SK-N-SH treated with all-trans-retinoic acid at 6 μM for 48 hours (cell line): ENCODE results near the gene UBA52.

Experiments used
- ATAC-seq: fragments of 200-7000 bp; cut with Tn5 transposase; 3 replicates; pipeline ENCODE4 v1.9.1; 2020; ENCODE audit warnings: mild to moderate bottlenecking, moderate library complexity
- ARNTL ChIP-seq: fragments of 450-650 bp; formaldehyde crosslinking; IDR thresholded peaks from 2 replicates; pipeline ENCODE4 v1.5.0; 2020; ENCODE audit warnings: low read depth, mild to moderate bottlenecking, moderate library complexity, borderline replicate concordance
- BACH2 ChIP-seq: fragments of 250-450 bp; sonication (Bioruptor Pico); IDR thresholded peaks from 2 replicates; pipeline ENCODE4 v1.9.0; 2021; ENCODE audit warnings: mild to moderate bottlenecking, borderline replicate concordance
- CSDC2 ChIP-seq: fragments of 250-450 bp; sonication (Bioruptor Pico); IDR thresholded peaks from 2 replicates; pipeline ENCODE4 v1.5.0; 2020; ENCODE audit warnings: mild to moderate bottlenecking, moderate library complexity
- GLIS3 ChIP-seq: fragments of 250-450 bp; sonication (Bioruptor Pico); IDR thresholded peaks from 2 replicates; pipeline ENCODE4 v1.5.0; 2020; ENCODE audit warnings: mild to moderate bottlenecking, moderate library complexity
- ISL1 ChIP-seq: fragments of 250-450 bp; sonication (Bioruptor Pico); IDR thresholded peaks from 2 replicates; pipeline ENCODE4 v2.1.2; 2022; ENCODE audit warnings: mild to moderate bottlenecking, moderate library complexity
- OSR1 ChIP-seq: fragments of 250-450 bp; sonication (Bioruptor Pico); IDR thresholded peaks from 2 replicates; pipeline ENCODE4 v1.8.0; 2022; ENCODE audit warnings: moderate library complexity, mild to moderate bottlenecking, inconsistent platforms
- POU6F1 ChIP-seq: fragments of 250-450 bp; sonication (Bioruptor Pico); IDR thresholded peaks from 2 replicates; pipeline ENCODE4 v1.8.0; 2021; ENCODE audit warnings: low read depth, mild to moderate bottlenecking, moderate library complexity, borderline replicate concordance
- PPARA ChIP-seq: fragments of 250-450 bp; sonication (Bioruptor Pico); IDR thresholded peaks from 2 replicates; pipeline ENCODE4 v1.5.0; 2020; ENCODE audit warnings: mild to moderate bottlenecking, borderline replicate concordance
- RARB ChIP-seq: fragments of 250-450 bp; sonication (Bioruptor Pico); IDR thresholded peaks from 2 replicates; pipeline ENCODE4 v1.8.0; 2021; ENCODE audit warnings: mild to moderate bottlenecking, moderate library complexity
- SNAI2 ChIP-seq: fragments of 250-450 bp; sonication (Bioruptor Pico); IDR thresholded peaks from 2 replicates; pipeline ENCODE4 v1.5.0; 2020; ENCODE audit warnings: mild to moderate bottlenecking, moderate library complexity
- TCF4 ChIP-seq: fragments of 250-450 bp; sonication (Bioruptor Pico); IDR thresholded peaks from 2 replicates; pipeline ENCODE4 v1.8.0; 2021; ENCODE audit warnings: mild to moderate bottlenecking, moderate library complexity, borderline replicate concordance
- TOX ChIP-seq: fragments of 250-450 bp; sonication (Bioruptor Pico); IDR thresholded peaks from 2 replicates; pipeline ENCODE4 v1.8.0; 2021; ENCODE audit warnings: mild to moderate bottlenecking, moderate library complexity, borderline replicate concordance
- ZC3H10 ChIP-seq: fragments of 250-450 bp; sonication (Bioruptor Pico); IDR thresholded peaks from 2 replicates; pipeline ENCODE4 v1.5.1; 2021; ENCODE audit warnings: mild to moderate bottlenecking, moderate library complexity
- ZFP3 ChIP-seq: fragments of 250-450 bp; sonication (Bioruptor Pico); IDR thresholded peaks from 2 replicates; pipeline ENCODE4 v1.5.0; 2020; ENCODE audit warnings: mild to moderate bottlenecking, moderate library complexity
- ZFP30 ChIP-seq: fragments of 450-650 bp; formaldehyde crosslinking; IDR thresholded peaks from 2 replicates; pipeline ENCODE4 v1.5.0; 2022; ENCODE audit warnings: mild to moderate bottlenecking, moderate library complexity
- ZNF565 ChIP-seq: fragments of 450-650 bp; formaldehyde crosslinking; conservative IDR thresholded peaks from 2 replicates; pipeline ENCODE4 v1.5.0; 2020; ENCODE audit warnings: low read depth, mild to moderate bottlenecking, moderate library complexity
- ZNF70 ChIP-seq: fragments of 450-650 bp; formaldehyde crosslinking; IDR thresholded peaks from 2 replicates; pipeline ENCODE4 v1.5.0; 2020; ENCODE audit warnings: mild to moderate bottlenecking, moderate library complexity
- ZNF8 ChIP-seq: fragments of 450-650 bp; formaldehyde crosslinking; IDR thresholded peaks from 2 replicates; pipeline ENCODE4 v1.5.0; 2020; ENCODE audit warnings: mild to moderate bottlenecking, moderate library complexity
- TF ChIP-seq, protein P1 (sequence below): fragments of 250-450 bp; sonication (Bioruptor Pico); IDR thresholded peaks from 2 replicates; pipeline ENCODE4 v1.5.1; 2021; ENCODE audit warnings: mild to moderate bottlenecking, moderate library complexity
- TF ChIP-seq, protein P2 (sequence below): fragments of 250-450 bp; sonication (Bioruptor Pico); IDR thresholded peaks from 2 replicates; pipeline ENCODE4 v1.5.1; 2020; ENCODE audit warnings: low read depth, mild to moderate bottlenecking, moderate library complexity
- TF ChIP-seq, protein P3 (sequence below): fragments of 250-450 bp; sonication (Bioruptor Pico); IDR thresholded peaks from 2 replicates; pipeline ENCODE4 v1.8.0; 2020; ENCODE audit warnings: mild to moderate bottlenecking, moderate library complexity, borderline replicate concordance
- TF ChIP-seq, protein P4 (sequence below): fragments of 250-450 bp; sonication (Bioruptor Pico); IDR thresholded peaks from 2 replicates; pipeline ENCODE4 v1.5.0; 2020; ENCODE audit warnings: mild to moderate bottlenecking, moderate library complexity

Gene UBA52

DNA sequence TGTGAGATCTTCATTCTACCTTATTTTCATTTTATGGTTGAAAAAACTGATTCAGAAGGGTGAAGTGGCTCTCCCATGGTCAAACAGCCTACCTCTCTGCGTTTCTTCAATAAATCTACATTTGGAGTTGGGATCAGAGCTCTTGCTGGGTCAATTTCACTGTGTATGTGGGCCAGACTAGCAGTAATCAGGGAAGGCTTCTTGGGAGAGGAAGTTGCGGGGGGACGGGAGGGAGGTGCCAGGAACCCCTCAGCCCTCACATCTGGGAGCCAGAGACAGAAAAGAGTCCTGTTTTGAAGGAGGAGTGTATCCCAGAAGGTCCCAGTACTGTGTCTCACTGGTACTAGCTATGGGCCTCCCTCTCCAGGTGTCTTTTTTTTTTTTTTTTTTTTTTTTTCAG is 13.1 kb upstream of the UBA52 start:
- TF ChIP-seq SNAI2 (no peak), CSDC2 (CRISPR knock-in tag) (no peak), ZFP3 (CRISPR knock-in tag) (no peak), RARB (CRISPR knock-in tag) (no peak), OSR1 (no peak), BACH2 (CRISPR knock-in tag) (no peak), ZNF565 (CRISPR knock-in tag) (no peak), ZNF70 (CRISPR knock-in tag) (no peak), TOX (CRISPR knock-in tag) (no peak), TCF4 (CRISPR knock-in tag) (no peak), POU6F1 (no peak), ARNTL (CRISPR knock-in tag) (no peak)
- no peak for ATAC-seq

DNA sequence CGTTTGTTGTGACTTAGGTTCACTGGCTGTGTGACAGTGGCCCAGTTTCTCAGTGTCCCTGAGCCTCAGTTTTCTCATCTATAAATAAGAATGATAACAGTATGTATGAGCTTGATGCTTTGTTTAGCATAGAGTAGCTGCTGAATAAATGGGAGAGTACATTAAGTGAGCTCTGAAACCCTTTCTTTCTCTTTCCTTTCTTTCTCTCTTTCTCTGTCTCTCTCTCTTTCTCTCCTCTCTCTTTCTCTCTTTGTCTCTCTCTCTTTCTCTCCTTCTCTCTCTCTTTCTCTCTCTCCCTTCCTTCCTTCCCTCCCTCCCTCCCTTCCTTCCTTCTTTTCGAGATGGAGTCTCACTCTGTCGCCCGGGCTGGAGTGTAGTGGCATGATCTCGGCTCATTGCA is 12.0 kb upstream of the UBA52 start:
- ATAC-seq = no peak

More for the DNA sequence above, 12.0 kb upstream of the UBA52 start:
- TF ChIP-seq, protein P1, sequence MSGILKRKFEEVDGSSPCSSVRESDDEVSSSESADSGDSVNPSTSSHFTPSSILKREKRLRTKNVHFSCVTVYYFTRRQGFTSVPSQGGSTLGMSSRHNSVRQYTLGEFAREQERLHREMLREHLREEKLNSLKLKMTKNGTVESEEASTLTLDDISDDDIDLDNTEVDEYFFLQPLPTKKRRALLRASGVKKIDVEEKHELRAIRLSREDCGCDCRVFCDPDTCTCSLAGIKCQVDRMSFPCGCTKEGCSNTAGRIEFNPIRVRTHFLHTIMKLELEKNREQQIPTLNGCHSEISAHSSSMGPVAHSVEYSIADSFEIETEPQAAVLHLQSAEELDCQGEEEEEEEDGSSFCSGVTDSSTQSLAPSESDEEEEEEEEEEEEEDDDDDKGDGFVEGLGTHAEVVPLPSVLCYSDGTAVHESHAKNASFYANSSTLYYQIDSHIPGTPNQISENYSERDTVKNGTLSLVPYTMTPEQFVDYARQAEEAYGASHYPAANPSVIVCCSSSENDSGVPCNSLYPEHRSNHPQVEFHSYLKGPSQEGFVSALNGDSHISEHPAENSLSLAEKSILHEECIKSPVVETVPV = no peak
- TF ChIP-seq ZNF8 (CRISPR knock-in tag) (no peak), ISL1 (CRISPR knock-in tag) (no peak), TOX (CRISPR knock-in tag) (no peak), ARNTL (CRISPR knock-in tag) (no peak), SNAI2 (no peak), RARB (CRISPR knock-in tag) (no peak), ZC3H10 (CRISPR knock-in tag) (no peak), ZNF70 (CRISPR knock-in tag) (no peak), ZFP30 (CRISPR knock-in tag) (no peak), ZNF565 (CRISPR knock-in tag) (no peak), GLIS3 (CRISPR knock-in tag) (no peak), POU6F1 (no peak), OSR1 (no peak), ZFP3 (CRISPR knock-in tag) (no peak), PPARA (CRISPR knock-in tag) (no peak)
- TF ChIP-seq, protein P2, sequence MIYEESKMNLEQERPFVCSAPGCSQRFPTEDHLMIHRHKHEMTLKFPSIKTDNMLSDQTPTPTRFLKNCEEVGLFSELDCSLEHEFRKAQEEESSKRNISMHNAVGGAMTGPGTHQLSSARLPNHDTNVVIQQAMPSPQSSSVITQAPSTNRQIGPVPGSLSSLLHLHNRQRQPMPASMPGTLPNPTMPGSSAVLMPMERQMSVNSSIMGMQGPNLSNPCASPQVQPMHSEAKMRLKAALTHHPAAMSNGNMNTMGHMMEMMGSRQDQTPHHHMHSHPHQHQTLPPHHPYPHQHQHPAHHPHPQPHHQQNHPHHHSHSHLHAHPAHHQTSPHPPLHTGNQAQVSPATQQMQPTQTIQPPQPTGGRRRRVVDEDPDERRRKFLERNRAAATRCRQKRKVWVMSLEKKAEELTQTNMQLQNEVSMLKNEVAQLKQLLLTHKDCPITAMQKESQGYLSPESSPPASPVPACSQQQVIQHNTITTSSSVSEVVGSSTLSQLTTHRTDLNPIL (CRISPR knock-in tag) = no peak
- TF ChIP-seq, protein P3, sequence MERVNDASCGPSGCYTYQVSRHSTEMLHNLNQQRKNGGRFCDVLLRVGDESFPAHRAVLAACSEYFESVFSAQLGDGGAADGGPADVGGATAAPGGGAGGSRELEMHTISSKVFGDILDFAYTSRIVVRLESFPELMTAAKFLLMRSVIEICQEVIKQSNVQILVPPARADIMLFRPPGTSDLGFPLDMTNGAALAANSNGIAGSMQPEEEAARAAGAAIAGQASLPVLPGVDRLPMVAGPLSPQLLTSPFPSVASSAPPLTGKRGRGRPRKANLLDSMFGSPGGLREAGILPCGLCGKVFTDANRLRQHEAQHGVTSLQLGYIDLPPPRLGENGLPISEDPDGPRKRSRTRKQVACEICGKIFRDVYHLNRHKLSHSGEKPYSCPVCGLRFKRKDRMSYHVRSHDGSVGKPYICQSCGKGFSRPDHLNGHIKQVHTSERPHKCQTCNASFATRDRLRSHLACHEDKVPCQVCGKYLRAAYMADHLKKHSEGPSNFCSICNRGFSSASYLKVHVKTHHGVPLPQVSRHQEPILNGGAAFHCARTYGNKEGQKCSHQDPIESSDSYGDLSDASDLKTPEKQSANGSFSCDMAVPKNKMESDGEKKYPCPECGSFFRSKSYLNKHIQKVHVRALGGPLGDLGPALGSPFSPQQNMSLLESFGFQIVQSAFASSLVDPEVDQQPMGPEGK (CRISPR knock-in tag) = no peak
- TF ChIP-seq, protein P4, sequence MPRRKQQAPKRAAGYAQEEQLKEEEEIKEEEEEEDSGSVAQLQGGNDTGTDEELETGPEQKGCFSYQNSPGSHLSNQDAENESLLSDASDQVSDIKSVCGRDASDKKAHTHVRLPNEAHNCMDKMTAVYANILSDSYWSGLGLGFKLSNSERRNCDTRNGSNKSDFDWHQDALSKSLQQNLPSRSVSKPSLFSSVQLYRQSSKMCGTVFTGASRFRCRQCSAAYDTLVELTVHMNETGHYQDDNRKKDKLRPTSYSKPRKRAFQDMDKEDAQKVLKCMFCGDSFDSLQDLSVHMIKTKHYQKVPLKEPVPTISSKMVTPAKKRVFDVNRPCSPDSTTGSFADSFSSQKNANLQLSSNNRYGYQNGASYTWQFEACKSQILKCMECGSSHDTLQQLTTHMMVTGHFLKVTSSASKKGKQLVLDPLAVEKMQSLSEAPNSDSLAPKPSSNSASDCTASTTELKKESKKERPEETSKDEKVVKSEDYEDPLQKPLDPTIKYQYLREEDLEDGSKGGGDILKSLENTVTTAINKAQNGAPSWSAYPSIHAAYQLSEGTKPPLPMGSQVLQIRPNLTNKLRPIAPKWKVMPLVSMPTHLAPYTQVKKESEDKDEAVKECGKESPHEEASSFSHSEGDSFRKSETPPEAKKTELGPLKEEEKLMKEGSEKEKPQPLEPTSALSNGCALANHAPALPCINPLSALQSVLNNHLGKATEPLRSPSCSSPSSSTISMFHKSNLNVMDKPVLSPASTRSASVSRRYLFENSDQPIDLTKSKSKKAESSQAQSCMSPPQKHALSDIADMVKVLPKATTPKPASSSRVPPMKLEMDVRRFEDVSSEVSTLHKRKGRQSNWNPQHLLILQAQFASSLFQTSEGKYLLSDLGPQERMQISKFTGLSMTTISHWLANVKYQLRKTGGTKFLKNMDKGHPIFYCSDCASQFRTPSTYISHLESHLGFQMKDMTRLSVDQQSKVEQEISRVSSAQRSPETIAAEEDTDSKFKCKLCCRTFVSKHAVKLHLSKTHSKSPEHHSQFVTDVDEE (CRISPR knock-in tag) = no peak
